22Rv1 (cell line): ENCODE data around the gene AMMECR1L.

ENCODE experiments used
- ZFX ChIP-seq: fragments of 450-650 bp; IDR thresholded peaks from 2 replicates; pipeline ENCODE4 v1.6.1; 2017; ENCODE audit warnings: antibody characterized with exemption, borderline replicate concordance
- TF ChIP-seq, protein P1 (sequence below): fragments of 450-650 bp; IDR thresholded peaks from 2 replicates; pipeline ENCODE4 v1.5.1; 2017; ENCODE audit warnings: mild to moderate bottlenecking

DNA sequence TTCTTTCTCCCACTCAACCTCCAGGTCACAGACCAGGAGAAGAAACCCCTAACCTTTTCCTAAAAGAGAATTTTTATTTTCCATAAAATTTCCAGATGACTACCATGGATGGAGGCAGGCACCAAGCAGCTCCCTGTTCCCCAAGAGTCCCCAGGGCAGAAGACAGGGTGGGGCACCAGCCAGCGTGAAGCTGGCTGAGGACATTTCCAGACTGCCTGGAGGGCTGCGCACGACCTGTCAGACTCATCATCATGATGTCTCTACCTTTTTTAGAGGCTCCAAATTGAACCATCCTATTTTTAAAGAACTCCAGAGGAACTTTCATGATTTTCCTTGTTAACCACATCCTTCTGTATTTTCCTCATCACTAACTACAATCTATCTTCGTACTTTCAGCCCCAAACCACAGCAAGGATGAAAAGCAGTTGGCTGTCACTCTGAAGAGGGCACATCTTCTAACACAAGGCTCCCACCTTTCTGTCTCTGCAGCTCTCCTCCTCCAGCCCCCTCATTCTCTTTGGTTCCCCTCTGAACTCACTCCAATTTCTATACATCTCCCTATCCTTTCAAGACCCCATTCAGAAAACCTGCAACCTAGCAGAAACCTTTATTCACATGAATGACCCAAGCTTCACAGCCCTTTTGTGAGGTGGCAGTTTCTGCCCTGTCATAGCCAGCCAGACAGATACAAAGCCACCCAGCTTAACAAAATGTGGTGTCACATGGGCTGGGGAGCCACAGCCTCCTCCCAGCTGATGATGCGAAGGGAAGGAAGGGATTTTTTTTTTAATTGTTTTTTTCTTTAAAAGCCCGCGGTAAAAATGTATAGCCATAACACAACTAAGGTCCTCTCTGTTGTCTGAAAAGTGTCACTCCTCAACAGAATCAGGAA, 11.1 kb downstream of the AMMECR1L start:
- TF ChIP-seq, protein P1, sequence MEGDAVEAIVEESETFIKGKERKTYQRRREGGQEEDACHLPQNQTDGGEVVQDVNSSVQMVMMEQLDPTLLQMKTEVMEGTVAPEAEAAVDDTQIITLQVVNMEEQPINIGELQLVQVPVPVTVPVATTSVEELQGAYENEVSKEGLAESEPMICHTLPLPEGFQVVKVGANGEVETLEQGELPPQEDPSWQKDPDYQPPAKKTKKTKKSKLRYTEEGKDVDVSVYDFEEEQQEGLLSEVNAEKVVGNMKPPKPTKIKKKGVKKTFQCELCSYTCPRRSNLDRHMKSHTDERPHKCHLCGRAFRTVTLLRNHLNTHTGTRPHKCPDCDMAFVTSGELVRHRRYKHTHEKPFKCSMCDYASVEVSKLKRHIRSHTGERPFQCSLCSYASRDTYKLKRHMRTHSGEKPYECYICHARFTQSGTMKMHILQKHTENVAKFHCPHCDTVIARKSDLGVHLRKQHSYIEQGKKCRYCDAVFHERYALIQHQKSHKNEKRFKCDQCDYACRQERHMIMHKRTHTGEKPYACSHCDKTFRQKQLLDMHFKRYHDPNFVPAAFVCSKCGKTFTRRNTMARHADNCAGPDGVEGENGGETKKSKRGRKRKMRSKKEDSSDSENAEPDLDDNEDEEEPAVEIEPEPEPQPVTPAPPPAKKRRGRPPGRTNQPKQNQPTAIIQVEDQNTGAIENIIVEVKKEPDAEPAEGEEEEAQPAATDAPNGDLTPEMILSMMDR, result no peak
- TF ChIP-seq ZFX, result no peak
